Mesendoderm (in vitro differentiated cells): ENCODE results near the gene PARP14.

Experiments
- DNase-seq: peaks from one replicate; pipeline ENCODE4 v3.0.0; 2013
- H2AK5ac ChIP-seq: 2 replicates; pipeline ENCODE4 v1.6.1; 2013; ENCODE audit warnings: low read length, inconsistent platforms
- H2BK120ac ChIP-seq: 2 replicates; pipeline ENCODE4 v1.6.1; 2013; ENCODE audit warnings: low read depth, mild to moderate bottlenecking, low read length, moderate library complexity, mixed read lengths
- H2BK15ac ChIP-seq: replicated peaks from 2 replicates; pipeline ENCODE4 v1.6.1; 2013; ENCODE audit warnings: low read depth, mild to moderate bottlenecking, moderate library complexity
- H2BK5ac ChIP-seq: 2 replicates; pipeline ENCODE4 v1.6.1; 2013; ENCODE audit warnings: low read length, inconsistent platforms
- H3K18ac ChIP-seq: 2 replicates; pipeline ENCODE4 v1.6.1; 2013; ENCODE audit warnings: mild to moderate bottlenecking, low read length, mixed read lengths
- H3K23ac ChIP-seq: one replicate; pipeline ENCODE4 v1.6.1; 2013; ENCODE audit warnings: low read length
- H3K27ac ChIP-seq: 2 replicates; pipeline ENCODE4 v1.5.1; 2013; ENCODE audit warnings: low read depth, mild to moderate bottlenecking, inconsistent platforms, low read length, moderate library complexity
- H3K27me3 ChIP-seq: 2 replicates; pipeline ENCODE4 v1.6.1; 2013; ENCODE audit warnings: low read length, control low read depth, mild to moderate bottlenecking, inconsistent platforms; ENCODE audit not compliant: insufficient read depth, poor library complexity
- H3K36me3 ChIP-seq: 2 replicates; pipeline ENCODE4 v1.6.1; 2013; ENCODE audit warnings: low read length, inconsistent platforms; ENCODE audit not compliant: control insufficient read depth, insufficient read depth
- H3K4ac ChIP-seq: one replicate; pipeline ENCODE4 v1.6.1; 2013; ENCODE audit warnings: low read depth, mild to moderate bottlenecking, low read length, moderate library complexity
- H3K4me1 ChIP-seq: 2 replicates; pipeline ENCODE4 v1.6.1; 2013; ENCODE audit warnings: low read depth, low read length, inconsistent platforms; ENCODE audit not compliant: control insufficient read depth
- H3K4me2 ChIP-seq: 2 replicates; pipeline ENCODE4 v1.6.1; 2013; ENCODE audit warnings: low read length
- H3K4me3 ChIP-seq: 2 replicates; pipeline ENCODE4 v1.5.1; 2013; ENCODE audit warnings: mild to moderate bottlenecking, low read length
- H3K56ac ChIP-seq: one replicate; pipeline ENCODE4 v1.6.1; 2013; ENCODE audit warnings: low read length
- H3K79me1 ChIP-seq: 2 replicates; pipeline ENCODE4 v1.6.1; 2013; ENCODE audit warnings: low read length, inconsistent platforms
- H3K79me2 ChIP-seq: 2 replicates; pipeline ENCODE4 v1.6.1; 2013; ENCODE audit warnings: mild to moderate bottlenecking, low read length; ENCODE audit not compliant: control insufficient read depth, insufficient read depth
- H3K9ac ChIP-seq: 2 replicates; pipeline ENCODE4 v1.6.1; 2013; ENCODE audit warnings: low read length, inconsistent platforms
- H4K5ac ChIP-seq: one replicate; pipeline ENCODE4 v1.6.1; 2013; ENCODE audit warnings: low read length
- H4K8ac ChIP-seq: one replicate; pipeline ENCODE4 v1.6.1; 2013; ENCODE audit warnings: low read depth, mild to moderate bottlenecking, control low read depth, low read length, moderate library complexity
- WGBS: extraction: QIAGEN DNeasy Blood & Tissue Kit; methylation state at CpG from one replicate; pipeline ENCODE4 v1.1.7; 2013; ENCODE audit warnings: low lambda C conversion rate, missing lambda C conversion rate; ENCODE audit not compliant: insufficient coverage; ENCODE audit errors: extremely low coverage; 5-methylcytosine and 5-hydroxymethylcytosine counted together

The PARP14 gene

GRCh38 chr3:122674339-122674738 lies 6.3 kb upstream of the PARP14 start:
- Histone ChIP-seq H2BK5ac (no peak overlapping the region), H3K79me2 (no peaks in the 10 kb centered on the region), H3K4me2 (no peak overlapping the region), H2AK5ac (no peak overlapping the region), H3K27ac (no peak overlapping the region), H3K4ac (no peak overlapping the region), H3K4me3 (no peak overlapping the region), H2BK15ac (no peak overlapping the region), H4K8ac (no peak overlapping the region), H3K4me1 (no peaks in the 10 kb centered on the region), H3K23ac (no peak overlapping the region), H4K5ac (no peak overlapping the region), H3K9ac (no peak overlapping the region), H3K18ac (no peak overlapping the region), H2BK120ac (no peak overlapping the region), H3K79me1 (no peaks in the 10 kb centered on the region), H3K27me3 (no peaks in the 10 kb centered on the region), H3K56ac (no peak overlapping the region), H3K36me3 (no peaks in the 10 kb centered on the region)
- WGBS: no CpG with 5 or more reads among the region's 3 CpGs
- no peak for DNase-seq

GRCh38 chr3:122676759-122677158 lies 3.9 kb upstream of the PARP14 start:
- no CpG with 5 or more reads among the region's 2 CpGs for WGBS
- H3K4me3 ChIP-seq: no peak overlapping the region
- no peak overlapping the region for H2AK5ac ChIP-seq
- H3K4ac ChIP-seq: no peak overlapping the region
- H3K18ac ChIP-seq: no peak overlapping the region
- no peak overlapping the region for H4K8ac ChIP-seq
- H4K5ac ChIP-seq: no peak overlapping the region
- H3K23ac ChIP-seq: no peak overlapping the region
- H2BK120ac ChIP-seq: no peak overlapping the region
- H3K4me2 ChIP-seq: no peak overlapping the region
- H3K36me3 ChIP-seq: no peaks in the 10 kb centered on the region
- H3K27me3 ChIP-seq: no peaks in the 10 kb centered on the region
- H3K9ac ChIP-seq: no peak overlapping the region
- no peak overlapping the region for H2BK15ac ChIP-seq
- DNase-seq: no peak
- no peak overlapping the region for H3K27ac ChIP-seq
- H3K56ac ChIP-seq: no peak overlapping the region
- H2BK5ac ChIP-seq: no peak overlapping the region
- no peaks in the 10 kb centered on the region for H3K79me1 ChIP-seq
- no peaks in the 10 kb centered on the region for H3K4me1 ChIP-seq
- H3K79me2 ChIP-seq: no peaks in the 10 kb centered on the region

DNA sequence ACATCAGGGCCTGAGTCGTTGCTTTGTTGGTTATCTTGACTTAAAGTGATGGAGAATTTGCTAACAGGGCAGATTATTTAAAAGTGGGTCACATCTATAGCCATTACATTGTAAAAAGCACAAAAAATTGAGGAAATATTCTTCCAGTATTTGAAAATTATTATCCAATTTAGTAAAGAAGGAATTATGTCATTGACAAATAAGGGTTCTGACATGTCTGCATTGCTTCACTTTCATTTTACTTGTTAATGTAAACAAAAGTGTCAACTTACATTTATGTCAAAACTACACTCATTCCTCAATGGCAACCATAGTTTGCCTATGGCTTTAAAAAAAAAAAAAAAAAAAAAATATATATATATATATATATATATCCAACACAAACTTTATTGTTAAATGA lies 3.4 kb upstream of the PARP14 start:
- Histone ChIP-seq H3K23ac (no peak overlapping the region), H3K27ac (no peak overlapping the region), H3K56ac (no peak overlapping the region), H3K4ac (no peak overlapping the region), H3K18ac (no peak overlapping the region), H3K79me1 (no peaks in the 10 kb centered on the region), H4K8ac (no peak overlapping the region), H4K5ac (no peak overlapping the region), H2BK120ac (no peak overlapping the region), H3K36me3 (no peaks in the 10 kb centered on the region), H3K79me2 (no peaks in the 10 kb centered on the region), H2BK15ac (no peak overlapping the region), H2AK5ac (no peak overlapping the region), H3K4me1 (no peaks in the 10 kb centered on the region), H2BK5ac (no peak overlapping the region), H3K27me3 (no peaks in the 10 kb centered on the region), H3K4me2 (no peak overlapping the region), H3K4me3 (no peak overlapping the region), H3K9ac (no peak overlapping the region)
- DNase-seq: no peak
- no CpG with 5 or more reads among the region's 1 CpG for WGBS

GRCh38 chr3:122678506-122678905 lies 2.1 kb upstream of the PARP14 start:
- Histone ChIP-seq H3K18ac (peak overlapping the region; percentile 25), H3K36me3 (no peaks in the 10 kb centered on the region), H4K5ac (no peak overlapping the region), H3K4ac (no peak overlapping the region), H3K4me1 (no peaks in the 10 kb centered on the region), H2AK5ac (no peak overlapping the region), H2BK5ac (no peak overlapping the region), H3K79me1 (no peaks in the 10 kb centered on the region), H3K23ac (no peak overlapping the region), H4K8ac (no peak overlapping the region), H3K79me2 (no peaks in the 10 kb centered on the region), H3K27ac (no peak overlapping the region), H3K9ac (no peak overlapping the region), H3K4me2 (no peak overlapping the region), H2BK15ac (no peak overlapping the region), H3K27me3 (no peaks in the 10 kb centered on the region), H2BK120ac (no peak overlapping the region), H3K4me3 (no peak overlapping the region), H3K56ac (peak overlapping the region; percentile 17)
- DNase-seq: no peak
- WGBS: no CpG with 5 or more reads among the region's 5 CpGs

DNA sequence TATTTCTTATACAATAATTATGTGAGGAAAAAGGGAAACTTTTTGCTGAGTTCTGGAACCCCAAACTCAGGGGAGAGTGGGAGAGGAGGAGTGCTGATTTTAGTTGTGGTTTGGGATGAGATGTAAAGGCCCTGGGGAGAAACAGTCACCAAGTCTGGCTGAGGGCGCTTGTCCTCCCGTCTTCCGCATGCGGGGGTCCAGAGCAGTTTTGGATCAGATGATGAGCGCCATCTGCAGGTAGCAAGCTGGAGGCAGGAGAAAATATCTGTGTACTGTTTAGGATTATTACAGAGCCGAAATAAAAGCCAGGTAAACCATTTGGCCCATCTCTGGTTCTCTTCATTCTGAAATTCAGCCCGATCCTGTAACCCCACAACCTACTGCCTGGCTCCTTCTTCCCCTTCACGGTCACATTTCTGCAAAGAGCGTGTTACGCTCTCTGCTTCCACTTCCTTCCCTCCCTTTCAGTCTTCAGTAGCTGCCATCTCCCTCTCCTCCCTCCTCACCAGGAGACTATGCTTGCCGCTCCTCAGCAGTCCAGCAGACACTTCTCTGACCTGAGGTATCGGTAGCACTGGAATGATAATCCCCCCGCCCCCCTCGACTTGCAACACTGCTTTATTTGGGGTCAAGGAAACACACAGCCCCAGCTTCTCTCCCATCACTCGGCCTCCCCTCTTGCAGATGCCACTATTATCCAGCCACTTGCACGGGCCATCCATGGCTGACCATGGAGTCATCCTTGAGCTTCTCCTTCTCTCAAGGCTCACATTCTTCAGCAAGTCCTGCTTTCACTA lies 1.4 kb upstream of the PARP14 start:
- peak overlapping the region; percentile 69 for H3K4me2 ChIP-seq
- no peak overlapping the region for H3K27ac ChIP-seq
- no peaks in the 10 kb centered on the region for H3K27me3 ChIP-seq
- H2BK120ac ChIP-seq: no peak overlapping the region
- H2BK15ac ChIP-seq: no peak overlapping the region
- no peaks in the 10 kb centered on the region for H3K4me1 ChIP-seq
- peak overlapping the region; percentile 88 for H3K56ac ChIP-seq
- H3K79me2 ChIP-seq: no peaks in the 10 kb centered on the region
- peak overlapping the region; percentile 27 for H2BK5ac ChIP-seq
- no peaks in the 10 kb centered on the region for H3K36me3 ChIP-seq
- H3K23ac ChIP-seq: peak overlapping the region; percentile 72
- H3K79me1 ChIP-seq: no peaks in the 10 kb centered on the region
- no CpG with 5 or more reads among the region's 16 CpGs for WGBS
- peak; percentile 85 for DNase-seq
- no peak overlapping the region for H2AK5ac ChIP-seq
- H3K4me3 ChIP-seq: no peak overlapping the region
- H3K4ac ChIP-seq: no peak overlapping the region
- no peak overlapping the region for H4K8ac ChIP-seq
- H3K18ac ChIP-seq: no peak overlapping the region
- peak overlapping the region; percentile 65 for H3K9ac ChIP-seq
- no peak overlapping the region for H4K5ac ChIP-seq
